GM23338 (cell line): ENCODE results near the gene SMAD9. TPM values are rescaled to one million over a fixed set of nuclear protein-coding genes. Genes with fewer than 3 reads are reported as not detected.

ENCODE experiments used
- ATAC-seq: fragments of 200-7000 bp; cut with Tn5 transposase; 3 replicates; pipeline ENCODE4 v1.9.1; 2020
- DNase-seq: peaks from one replicate; pipeline ENCODE4 v3.0.0-alpha.2; 2015; ENCODE audit warnings: low spot score
- H2AFZ ChIP-seq: fragments of 200-600 bp; sonication (generic); 2 replicates; pipeline ENCODE4 v1.8.0; 2016; ENCODE audit warnings: antibody characterized with exemption, mild to moderate bottlenecking, moderate library complexity
- H3F3A ChIP-seq: fragments of 200-600 bp; sonication (generic); replicated peaks from 2 replicates; pipeline ENCODE4 v1.8.0; 2017; ENCODE audit warnings: antibody characterized with exemption, mixed run types, low read depth
- H3K27ac ChIP-seq: fragments of 200-600 bp; sonication (generic); 2 replicates; pipeline ENCODE4 v1.6.1; 2016; ENCODE audit warnings: low read depth
- H3K27me3 ChIP-seq: fragments of 200-600 bp; sonication (generic); 2 replicates; pipeline ENCODE4 v1.8.0; 2016; ENCODE audit warnings: mild to moderate bottlenecking, mixed run types, moderate library complexity; ENCODE audit not compliant: insufficient read depth
- H3K36me3 ChIP-seq: fragments of 200-600 bp; sonication (generic); 2 replicates; pipeline ENCODE4 v1.8.0; 2016; ENCODE audit warnings: mild to moderate bottlenecking; ENCODE audit not compliant: insufficient read depth
- H3K4me1 ChIP-seq: fragments of 200-600 bp; sonication (generic); 2 replicates; pipeline ENCODE4 v1.8.0; 2016; ENCODE audit warnings: mild to moderate bottlenecking, moderate library complexity; ENCODE audit not compliant: insufficient read depth
- H3K4me2 ChIP-seq: fragments of 200-600 bp; sonication (generic); 2 replicates; pipeline ENCODE4 v1.7.1; 2017; ENCODE audit warnings: mixed run types
- H3K4me3 ChIP-seq: fragments of 200-600 bp; sonication (generic); 2 replicates; pipeline ENCODE4 v1.6.1; 2016; ENCODE audit warnings: mixed run types
- H3K79me2 ChIP-seq: fragments of 200-600 bp; sonication (generic); replicated peaks from 2 replicates; pipeline ENCODE4 v1.8.0; 2017; ENCODE audit warnings: mild to moderate bottlenecking; ENCODE audit not compliant: insufficient read depth
- H3K9me2 ChIP-seq: fragments of 200-600 bp; sonication (generic); 2 replicates; pipeline ENCODE4 v1.8.0; 2017; ENCODE audit not compliant: insufficient read depth
- H4K20me1 ChIP-seq: fragments of 200-600 bp; sonication (generic); replicated peaks from 2 replicates; pipeline ENCODE4 v1.8.0; 2017; ENCODE audit warnings: mild to moderate bottlenecking; ENCODE audit not compliant: insufficient read depth
- H3K27ac Mint-ChIP-seq: 2 replicates; pipeline ENCODE4 v1.8.0; 2020; ENCODE audit warnings: inconsistent platforms, mild to moderate bottlenecking, moderate library complexity, mixed read lengths
- H3K27me3 Mint-ChIP-seq: 3 replicates; pipeline ENCODE4 v1.8.0; 2022; ENCODE audit warnings: low read depth, mild to moderate bottlenecking, moderate library complexity, mixed read lengths, inconsistent platforms; ENCODE audit not compliant: insufficient read depth, poor library complexity
- H3K36me3 Mint-ChIP-seq: 3 replicates; pipeline ENCODE4 v1.8.0; 2021; ENCODE audit warnings: low read depth, mild to moderate bottlenecking, inconsistent platforms, moderate library complexity, mixed read lengths
- H3K4me1 Mint-ChIP-seq: 3 replicates; pipeline ENCODE4 v1.8.0; 2020; ENCODE audit warnings: mild to moderate bottlenecking, inconsistent platforms, mixed read lengths
- H3K4me3 Mint-ChIP-seq: 3 replicates; pipeline ENCODE4 v1.8.0; 2021; ENCODE audit warnings: moderate library complexity, mild to moderate bottlenecking, inconsistent platforms, mixed read lengths
- H3K9me3 Mint-ChIP-seq: 3 replicates; pipeline ENCODE4 v1.8.0; 2020; ENCODE audit warnings: moderate library complexity, mild to moderate bottlenecking, inconsistent platforms, mixed read lengths
- CREB1 ChIP-seq: fragments of 250-450 bp; sonication (Bioruptor Pico); IDR thresholded peaks from 2 replicates; pipeline ENCODE4 v1.5.0; 2020; ENCODE audit warnings: low read depth, mild to moderate bottlenecking, moderate library complexity
- EZH2 ChIP-seq: fragments of 200-600 bp; sonication (generic); IDR thresholded peaks from one replicate; pipeline ENCODE4 v1.8.0; 2017; ENCODE audit warnings: antibody characterized with exemption, mild to moderate bottlenecking, low read depth; ENCODE audit not compliant: unreplicated experiment
- ZNF114 ChIP-seq: fragments of 250-450 bp; sonication (Bioruptor Pico); IDR thresholded peaks from 2 replicates; pipeline ENCODE4 v1.5.0; 2020; ENCODE audit warnings: mild to moderate bottlenecking, moderate library complexity
- polyA plus RNA-seq: library from polyadenylated mRNA; unstranded; fragments of >200 nt; fragmentation: Nextera tagmentation; extraction: Ambion mirVana; gene quantifications from 2 replicates; pipeline ENCODE4 v1.2.1, GENCODE V29; 2016
- total RNA-seq: library from RNA; depleted of rRNA; stranded (reverse); fragments of >200 nt; shearing (Covaris generic); gene quantifications from 2 replicates; pipeline ENCODE4 v1.2.3, GENCODE V29; 2014
- TF ChIP-seq, protein P1 (sequence below): fragments of 250-450 bp; sonication (Bioruptor Pico); IDR thresholded peaks from 2 replicates; pipeline ENCODE4 v1.5.0; 2020; ENCODE audit warnings: mild to moderate bottlenecking, moderate library complexity
- TF ChIP-seq, protein P2 (sequence below), 2 experiments: fragments of 200-600 bp in 1 of 2; sonication (generic) in 1 of 2; conservative IDR thresholded peaks; 2 replicates each; pipeline versions ENCODE4 v1.5.1 to v1.6.1; 2016 to 2017; ENCODE audit warnings: antibody characterized with exemption in 2 of 2, low read depth in 2 of 2, mild to moderate bottlenecking in 2 of 2, moderate library complexity in 1 of 2

SMAD9 gene
- total and polyA plus RNA-seq, 2 experiments from 2014 or later, result 0.95 to 1.3 TPM

DNA sequence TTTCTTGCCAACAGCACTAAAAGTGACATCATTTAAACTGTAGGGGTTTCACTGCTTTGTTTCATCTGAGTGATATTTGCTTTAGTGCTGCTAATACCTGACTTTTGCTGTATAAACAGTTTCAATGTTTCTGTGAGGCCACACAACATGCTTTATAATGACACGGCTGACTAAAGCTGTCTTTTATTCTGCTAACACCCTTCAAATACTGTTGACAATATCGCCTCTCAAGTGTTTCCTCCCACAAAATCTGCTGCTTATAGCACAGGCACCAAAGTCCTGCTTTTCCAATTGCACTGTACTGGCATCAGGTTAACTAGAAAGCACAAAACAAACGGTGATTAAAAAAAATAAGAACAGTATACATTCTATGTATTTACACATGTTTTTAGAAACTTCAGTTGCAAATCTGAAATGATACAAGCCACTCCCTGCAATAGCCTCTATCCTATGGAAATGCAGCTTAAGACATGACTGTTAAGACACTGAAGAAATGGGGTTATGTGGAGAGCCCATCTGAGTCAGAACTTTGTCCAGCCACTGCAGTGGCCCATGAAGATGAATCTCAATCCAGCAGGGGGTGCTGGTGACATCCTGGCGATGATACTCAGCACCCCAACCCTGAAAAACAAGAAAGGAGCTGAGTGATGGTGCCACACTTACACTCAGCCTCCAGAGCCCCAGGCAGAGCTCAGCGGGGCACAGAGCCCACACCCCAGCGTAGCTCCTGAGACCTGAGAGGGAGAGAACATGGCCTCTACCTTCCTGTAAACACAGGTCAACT is 71.6 kb downstream of the SMAD9 start:
- no peak overlapping the region for H3K27ac ChIP-seq
- H3K4me1 ChIP-seq, result no peaks in the 10 kb centered on the region
- H3K9me3 Mint-ChIP-seq, result no peaks in the 10 kb centered on the region
- H4K20me1 ChIP-seq, result no peaks in the 10 kb centered on the region
- H3K4me3 Mint-ChIP-seq, result no peak overlapping the region
- H3K79me2 ChIP-seq, result no peaks in the 10 kb centered on the region
- H3K27ac Mint-ChIP-seq, result no peak overlapping the region
- peaks cover 3% of the 10 kb centered on the region; the same call in 1 of the 2 replicates for H3K9me2 ChIP-seq
- no peak overlapping the region for H2AFZ ChIP-seq
- no peaks in the 10 kb centered on the region for H3K4me1 Mint-ChIP-seq
- no peak overlapping the region for H3K4me2 ChIP-seq
- H3K36me3 ChIP-seq, result no peaks in the 10 kb centered on the region
- no peaks in the 10 kb centered on the region for H3F3A ChIP-seq
- H3K27me3 ChIP-seq, result no peaks in the 10 kb centered on the region
- ATAC-seq (peak; percentile 72), DNase-seq (peak; percentile 56)
- peaks cover 3% of the 10 kb centered on the region for H3K27me3 Mint-ChIP-seq
- H3K4me3 ChIP-seq, result no peak overlapping the region
- H3K36me3 Mint-ChIP-seq, result no peaks in the 10 kb centered on the region
- TF ChIP-seq, protein P1, sequence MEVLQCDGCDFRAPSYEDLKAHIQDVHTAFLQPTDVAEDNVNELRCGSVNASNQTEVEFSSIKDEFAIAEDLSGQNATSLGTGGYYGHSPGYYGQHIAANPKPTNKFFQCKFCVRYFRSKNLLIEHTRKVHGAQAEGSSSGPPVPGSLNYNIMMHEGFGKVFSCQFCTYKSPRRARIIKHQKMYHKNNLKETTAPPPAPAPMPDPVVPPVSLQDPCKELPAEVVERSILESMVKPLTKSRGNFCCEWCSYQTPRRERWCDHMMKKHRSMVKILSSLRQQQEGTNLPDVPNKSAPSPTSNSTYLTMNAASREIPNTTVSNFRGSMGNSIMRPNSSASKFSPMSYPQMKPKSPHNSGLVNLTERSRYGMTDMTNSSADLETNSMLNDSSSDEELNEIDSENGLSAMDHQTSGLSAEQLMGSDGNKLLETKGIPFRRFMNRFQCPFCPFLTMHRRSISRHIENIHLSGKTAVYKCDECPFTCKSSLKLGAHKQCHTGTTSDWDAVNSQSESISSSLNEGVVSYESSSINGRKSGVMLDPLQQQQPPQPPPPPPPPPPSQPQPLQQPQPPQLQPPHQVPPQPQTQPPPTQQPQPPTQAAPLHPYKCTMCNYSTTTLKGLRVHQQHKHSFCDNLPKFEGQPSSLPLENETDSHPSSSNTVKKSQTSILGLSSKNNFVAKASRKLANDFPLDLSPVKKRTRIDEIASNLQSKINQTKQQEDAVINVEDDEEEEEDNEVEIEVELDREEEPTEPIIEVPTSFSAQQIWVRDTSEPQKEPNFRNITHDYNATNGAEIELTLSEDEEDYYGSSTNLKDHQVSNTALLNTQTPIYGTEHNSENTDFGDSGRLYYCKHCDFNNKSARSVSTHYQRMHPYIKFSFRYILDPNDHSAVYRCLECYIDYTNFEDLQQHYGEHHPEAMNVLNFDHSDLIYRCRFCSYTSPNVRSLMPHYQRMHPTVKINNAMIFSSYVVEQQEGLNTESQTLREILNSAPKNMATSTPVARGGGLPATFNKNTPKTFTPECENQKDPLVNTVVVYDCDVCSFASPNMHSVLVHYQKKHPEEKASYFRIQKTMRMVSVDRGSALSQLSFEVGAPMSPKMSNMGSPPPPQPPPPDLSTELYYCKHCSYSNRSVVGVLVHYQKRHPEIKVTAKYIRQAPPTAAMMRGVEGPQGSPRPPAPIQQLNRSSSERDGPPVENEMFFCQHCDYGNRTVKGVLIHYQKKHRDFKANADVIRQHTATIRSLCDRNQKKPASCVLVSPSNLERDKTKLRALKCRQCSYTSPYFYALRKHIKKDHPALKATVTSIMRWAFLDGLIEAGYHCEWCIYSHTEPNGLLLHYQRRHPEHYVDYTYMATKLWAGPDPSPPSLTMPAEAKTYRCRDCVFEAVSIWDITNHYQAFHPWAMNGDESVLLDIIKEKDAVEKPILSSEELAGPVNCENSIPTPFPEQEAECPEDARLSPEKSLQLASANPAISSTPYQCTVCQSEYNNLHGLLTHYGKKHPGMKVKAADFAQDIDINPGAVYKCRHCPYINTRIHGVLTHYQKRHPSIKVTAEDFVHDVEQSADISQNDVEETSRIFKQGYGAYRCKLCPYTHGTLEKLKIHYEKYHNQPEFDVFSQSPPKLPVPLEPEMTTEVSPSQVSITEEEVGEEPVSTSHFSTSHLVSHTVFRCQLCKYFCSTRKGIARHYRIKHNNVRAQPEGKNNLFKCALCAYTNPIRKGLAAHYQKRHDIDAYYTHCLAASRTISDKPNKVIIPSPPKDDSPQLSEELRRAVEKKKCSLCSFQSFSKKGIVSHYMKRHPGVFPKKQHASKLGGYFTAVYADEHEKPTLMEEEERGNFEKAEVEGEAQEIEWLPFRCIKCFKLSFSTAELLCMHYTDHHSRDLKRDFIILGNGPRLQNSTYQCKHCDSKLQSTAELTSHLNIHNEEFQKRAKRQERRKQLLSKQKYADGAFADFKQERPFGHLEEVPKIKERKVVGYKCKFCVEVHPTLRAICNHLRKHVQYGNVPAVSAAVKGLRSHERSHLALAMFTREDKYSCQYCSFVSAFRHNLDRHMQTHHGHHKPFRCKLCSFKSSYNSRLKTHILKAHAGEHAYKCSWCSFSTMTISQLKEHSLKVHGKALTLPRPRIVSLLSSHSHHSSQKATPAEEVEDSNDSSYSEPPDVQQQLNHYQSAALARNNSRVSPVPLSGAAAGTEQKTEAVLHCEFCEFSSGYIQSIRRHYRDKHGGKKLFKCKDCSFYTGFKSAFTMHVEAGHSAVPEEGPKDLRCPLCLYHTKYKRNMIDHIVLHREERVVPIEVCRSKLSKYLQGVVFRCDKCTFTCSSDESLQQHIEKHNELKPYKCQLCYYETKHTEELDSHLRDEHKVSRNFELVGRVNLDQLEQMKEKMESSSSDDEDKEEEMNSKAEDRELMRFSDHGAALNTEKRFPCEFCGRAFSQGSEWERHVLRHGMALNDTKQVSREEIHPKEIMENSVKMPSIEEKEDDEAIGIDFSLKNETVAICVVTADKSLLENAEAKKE (CRISPR knock-in tag), result no peak
- 0 out of 2 replicates have a peak, but pooled peaks have one; percentile 10 for TF ChIP-seq CREB1 (CRISPR knock-in tag)
- no peak for TF ChIP-seq EZH2
- no peak for TF ChIP-seq ZNF114 (CRISPR knock-in tag)
- TF ChIP-seq, protein P2, sequence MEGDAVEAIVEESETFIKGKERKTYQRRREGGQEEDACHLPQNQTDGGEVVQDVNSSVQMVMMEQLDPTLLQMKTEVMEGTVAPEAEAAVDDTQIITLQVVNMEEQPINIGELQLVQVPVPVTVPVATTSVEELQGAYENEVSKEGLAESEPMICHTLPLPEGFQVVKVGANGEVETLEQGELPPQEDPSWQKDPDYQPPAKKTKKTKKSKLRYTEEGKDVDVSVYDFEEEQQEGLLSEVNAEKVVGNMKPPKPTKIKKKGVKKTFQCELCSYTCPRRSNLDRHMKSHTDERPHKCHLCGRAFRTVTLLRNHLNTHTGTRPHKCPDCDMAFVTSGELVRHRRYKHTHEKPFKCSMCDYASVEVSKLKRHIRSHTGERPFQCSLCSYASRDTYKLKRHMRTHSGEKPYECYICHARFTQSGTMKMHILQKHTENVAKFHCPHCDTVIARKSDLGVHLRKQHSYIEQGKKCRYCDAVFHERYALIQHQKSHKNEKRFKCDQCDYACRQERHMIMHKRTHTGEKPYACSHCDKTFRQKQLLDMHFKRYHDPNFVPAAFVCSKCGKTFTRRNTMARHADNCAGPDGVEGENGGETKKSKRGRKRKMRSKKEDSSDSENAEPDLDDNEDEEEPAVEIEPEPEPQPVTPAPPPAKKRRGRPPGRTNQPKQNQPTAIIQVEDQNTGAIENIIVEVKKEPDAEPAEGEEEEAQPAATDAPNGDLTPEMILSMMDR (conservative IDR thresholded peaks at IDR 0.05; ENCODE audit: low read depth in 2 of 2), result peak; percentile 50 to 65
